NT2/D1 (cell line): ENCODE data around the gene TOR3A.

Experiments used
- SUZ12 ChIP-seq: IDR thresholded peaks from 2 replicates; pipeline ENCODE4 v1.6.1; 2011; ENCODE audit not compliant: insufficient read length, insufficient read depth; ENCODE audit errors: extremely low read depth
- YY1 ChIP-seq: IDR thresholded peaks from 2 replicates; pipeline ENCODE4 v1.6.1; 2011; ENCODE audit not compliant: insufficient read length, insufficient read depth
- ZNF274 ChIP-seq: IDR thresholded peaks from 2 replicates; pipeline ENCODE4 v1.6.1; 2011; ENCODE audit warnings: mild to moderate bottlenecking, low read depth, low read length

DNA sequence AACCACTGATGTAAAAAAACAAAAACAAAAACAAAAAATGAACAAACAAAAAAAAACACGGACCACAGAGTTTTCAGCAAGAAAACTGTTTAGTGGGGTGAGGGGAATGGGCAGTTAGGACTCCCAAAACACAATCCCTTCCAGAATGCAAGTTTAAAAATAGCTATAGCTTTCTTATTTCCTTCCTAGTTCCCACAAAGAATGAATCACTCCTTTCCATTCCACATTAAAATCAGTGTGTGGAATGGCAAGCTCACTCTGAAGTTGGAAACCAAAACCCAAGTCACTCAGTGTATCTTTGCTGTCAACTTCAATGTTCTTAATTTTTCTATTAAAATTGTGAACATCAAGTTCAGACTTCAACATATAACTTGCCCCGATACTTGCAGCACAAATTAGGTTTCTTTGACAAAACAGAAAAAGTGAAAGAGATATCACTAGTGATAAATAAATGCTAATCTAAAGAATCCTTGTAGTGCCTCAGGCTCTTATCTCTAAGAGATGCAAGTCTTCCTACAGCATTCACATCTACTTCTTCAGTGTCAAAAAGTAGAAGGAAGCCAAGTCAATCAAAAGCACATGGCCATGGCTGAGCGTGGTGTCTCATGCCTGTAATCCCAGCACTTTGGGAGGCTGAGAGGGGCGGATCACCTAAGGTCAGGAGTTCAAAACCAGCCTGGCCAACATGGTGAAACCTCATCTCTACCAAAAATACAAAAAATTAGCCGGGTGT lies 45.5 kb downstream of the TOR3A start:
- TF ChIP-seq YY1 (no peak), ZNF274 (no peak), SUZ12 (no peak)
